WTC11 (cell line): ENCODE measurements around the gene STARD10. TPM values are rescaled to one million over a fixed set of nuclear protein-coding genes. Genes with fewer than 3 reads are reported as not detected.

Experiments used
- ATAC-seq: fragments of 200-7000 bp; cut with Tn5 transposase; 2 replicates; pipeline ENCODE4 v1.10.0; 2021; ENCODE audit warnings: mild to moderate bottlenecking, moderate library complexity
- CTCF ChIA-PET: fragments of 300-600 bp; sonication (Branson Sonifier 250); formaldehyde crosslinking; loops from one replicate; lab custom pipeline; 2021; ENCODE audit warnings: antibody characterized with exemption; lab: Charles Lee
- POLR2A ChIA-PET: fragments of 350-600 bp; sonication (Branson Sonifier 250); formaldehyde crosslinking; loops from one replicate; lab custom pipeline; 2021; ENCODE audit warnings: antibody characterized with exemption; lab: Charles Lee
- DNase-seq: peaks from one replicate; pipeline ENCODE4 v3.0.0; 2021; ENCODE audit warnings: low spot score
- H3K27ac Mint-ChIP-seq: 2 replicates; pipeline ENCODE4 v1.8.0; 2021; ENCODE audit warnings: mixed read lengths
- H3K27me3 Mint-ChIP-seq: 2 replicates; pipeline ENCODE4 v1.8.0; 2021; ENCODE audit warnings: low read depth, mild to moderate bottlenecking, moderate library complexity, mixed read lengths
- H3K36me3 Mint-ChIP-seq: 2 replicates; pipeline ENCODE4 v1.8.0; 2021; ENCODE audit warnings: mixed read lengths
- H3K4me1 Mint-ChIP-seq: 2 replicates; pipeline ENCODE4 v1.8.0; 2022; ENCODE audit warnings: mixed read lengths
- H3K4me3 Mint-ChIP-seq: 2 replicates; pipeline ENCODE4 v1.8.0; 2021; ENCODE audit warnings: mild to moderate bottlenecking, moderate library complexity, mixed read lengths
- H3K9me3 Mint-ChIP-seq: 2 replicates; pipeline ENCODE4 v1.8.0; 2021; ENCODE audit warnings: mixed read lengths
- AFF4 ChIP-seq: sonication (generic); formaldehyde crosslinking; IDR thresholded peaks from 2 replicates; pipeline ENCODE4 v1.8.1; 2023; ENCODE audit warnings: mild to moderate bottlenecking, missing genetic modification reagents, borderline replicate concordance
- ATF3 ChIP-seq: sonication (generic); formaldehyde crosslinking; conservative IDR thresholded peaks from 2 replicates; pipeline ENCODE4 v1.8.1; 2022; ENCODE audit warnings: mild to moderate bottlenecking, missing genetic modification reagents
- E2F4 ChIP-seq: sonication (generic); formaldehyde crosslinking; IDR thresholded peaks from 2 replicates; pipeline ENCODE4 v1.8.1; 2022; ENCODE audit warnings: low read depth, mild to moderate bottlenecking, moderate library complexity, missing genetic modification reagents, borderline replicate concordance
- ELF4 ChIP-seq: sonication (generic); formaldehyde crosslinking; IDR thresholded peaks from 2 replicates; pipeline ENCODE4 v1.8.1; 2022; ENCODE audit warnings: low read depth, mild to moderate bottlenecking, moderate library complexity, missing genetic modification reagents
- FOXP1 ChIP-seq: sonication (generic); formaldehyde crosslinking; IDR thresholded peaks from 2 replicates; pipeline ENCODE4 v1.8.0; 2022; ENCODE audit warnings: missing genetic modification reagents, mild to moderate bottlenecking, moderate library complexity, borderline replicate concordance
- IRF1 ChIP-seq: sonication (generic); formaldehyde crosslinking; IDR thresholded peaks from 2 replicates; pipeline ENCODE4 v1.8.0; 2023; ENCODE audit warnings: missing genetic modification reagents
- JUN ChIP-seq: sonication (generic); formaldehyde crosslinking; IDR thresholded peaks from 2 replicates; pipeline ENCODE4 v1.8.0; 2023; ENCODE audit warnings: mild to moderate bottlenecking, missing genetic modification reagents
- MLX ChIP-seq: sonication (generic); formaldehyde crosslinking; IDR thresholded peaks from 2 replicates; pipeline ENCODE4 v1.8.1; 2023; ENCODE audit warnings: mild to moderate bottlenecking, missing genetic modification reagents, moderate library complexity
- PRDM15 ChIP-seq: sonication (generic); formaldehyde crosslinking; IDR thresholded peaks from 2 replicates; pipeline ENCODE4 v1.8.0; 2022; ENCODE audit warnings: missing genetic modification reagents
- SP1 ChIP-seq: sonication (generic); formaldehyde crosslinking; conservative IDR thresholded peaks from 2 replicates; pipeline ENCODE4 v1.8.1; 2022; ENCODE audit warnings: missing genetic modification reagents
- TCF7 ChIP-seq: sonication (generic); formaldehyde crosslinking; IDR thresholded peaks from 2 replicates; pipeline ENCODE4 v1.8.0; 2022; ENCODE audit warnings: mild to moderate bottlenecking, low read depth, missing genetic modification reagents, moderate library complexity
- TEAD1 ChIP-seq: sonication (generic); formaldehyde crosslinking; IDR thresholded peaks from 2 replicates; pipeline ENCODE4 v1.8.0; 2022; ENCODE audit warnings: mild to moderate bottlenecking, missing genetic modification reagents
- USF1 ChIP-seq: sonication (generic); formaldehyde crosslinking; IDR thresholded peaks from 2 replicates; pipeline ENCODE4 v1.8.0; 2022; ENCODE audit warnings: mild to moderate bottlenecking, missing genetic modification reagents
- ZNF396 ChIP-seq: fragments of 250-450 bp; sonication (Bioruptor Pico); IDR thresholded peaks from 2 replicates; pipeline ENCODE4 v1.8.0; 2021; ENCODE audit warnings: mild to moderate bottlenecking, moderate library complexity, borderline replicate concordance
- ZNF423 ChIP-seq: fragments of 250-450 bp; sonication (Bioruptor Pico); IDR thresholded peaks from 2 replicates; pipeline ENCODE4 v2.1.2; 2022; ENCODE audit warnings: mild to moderate bottlenecking, moderate library complexity
- ZNF532 ChIP-seq: fragments of 250-450 bp; sonication (Bioruptor Pico); IDR thresholded peaks from 2 replicates; pipeline ENCODE4 v1.9.0; 2021; ENCODE audit warnings: mild to moderate bottlenecking, borderline replicate concordance
- total RNA-seq: library from RNA; stranded (reverse); gene quantifications from 3 replicates; pipeline ENCODE4 v1.2.3, GENCODE V29; 2021

The STARD10 gene
- total RNA-seq, 1 experiment from 2014 or later = 32.0 TPM

GRCh38 chr11:72814286-72815109 is 20.7 kb upstream of the STARD10 start, which contains the start of gene ATG16L2 (continued):
- no peak for TF ChIP-seq MLX (CRISPR knock-in tag)
- TF ChIP-seq, all 79 proteins: peak for 19

GRCh38 chr11:72813740-72814285 is 20.0 kb upstream of the STARD10 start:
- H3K9me3 Mint-ChIP-seq = no peaks in the 10 kb centered on the region
- ATAC-seq = peak; percentile 18
- H3K27ac Mint-ChIP-seq = peak overlapping the region; percentile 90; the same call in 1 of the 2 replicates
- peaks cover 26% of the 10 kb centered on the region for H3K4me1 Mint-ChIP-seq
- peaks cover 3% of the 10 kb centered on the region; the same call in 1 of the 2 replicates for H3K36me3 Mint-ChIP-seq
- DNase-seq = no peak
- ChIA-PET CTCF (interaction anchor here (1.1 to 4.0 kb wide), 17 partner anchors 8 to 476 kb away, joined by 4 to 54 read pairs (median 7); partner anchors contain the start of gene STARD10), POLR2A (interaction anchor here (1.4 kb wide), 1 partner anchor 20 kb away, joined by 5 read pairs; the partner anchor contains the start of gene STARD10)
- peak overlapping the region; percentile 90 for H3K4me3 Mint-ChIP-seq
- peaks cover 22% of the 10 kb centered on the region for H3K27me3 Mint-ChIP-seq
- TF ChIP-seq AFF4 (no peak), PRDM15 (0 out of 2 replicates have a peak, but pooled peaks have one; percentile 11), ATF3 (CRISPR knock-in tag) (no peak), FOXP1 (CRISPR knock-in tag) (0 out of 2 replicates have a peak, but pooled peaks have one; percentile 17), ELF4 (no peak), SP1 (no peak), JUN (no peak), ZNF396 (CRISPR knock-in tag) (no peak), E2F4 (peak; percentile 46; the same call in 1 of the 2 replicates), ZNF423 (CRISPR knock-in tag) (peak; percentile 59; the same call in 1 of the 2 replicates), TCF7 (CRISPR knock-in tag) (no peak), IRF1 (CRISPR knock-in tag) (peak; percentile 53; the same call in 1 of the 2 replicates), USF1 (CRISPR knock-in tag) (0 out of 2 replicates have a peak, but pooled peaks have one; percentile 38), ZNF532 (CRISPR knock-in tag) (no peak), TEAD1 (CRISPR knock-in tag) (no peak)
